ENCODE results near the gene C1QTNF12. TPM values are rescaled to one million over a fixed set of nuclear protein-coding genes. Genes with fewer than 3 reads are reported as not detected.

Gene C1QTNF12
- total and polyA plus RNA-seq, 2 experiments from 2014 or later, result 3.8 to 6.6 TPM

DNA sequence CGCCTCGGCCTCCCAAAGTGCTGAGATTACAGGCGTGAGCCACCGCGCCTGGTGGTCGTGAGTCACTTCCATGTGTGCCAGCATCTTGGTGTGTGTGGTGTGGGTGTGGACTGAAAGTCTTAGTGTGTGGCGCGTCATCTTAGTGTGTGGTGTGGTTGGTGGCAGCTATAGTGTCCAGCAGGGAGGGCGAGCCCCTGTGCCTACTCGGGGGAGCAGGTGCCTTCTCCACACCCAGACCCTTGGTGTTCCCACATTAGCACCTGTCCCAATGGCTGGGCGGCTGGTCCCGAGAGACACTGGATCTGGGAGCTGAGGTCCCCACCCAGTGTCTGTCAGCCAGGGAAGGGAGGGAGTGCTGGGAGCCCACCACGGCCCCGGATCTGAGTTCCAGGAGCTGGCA lies 36.5 kb upstream of the C1QTNF12 start:
- TF ChIP-seq CTCF (IDR thresholded peaks at IDR 0.05; ENCODE audit: poor library complexity) (no peak), EZH2 (IDR thresholded peaks at IDR 0.05; ENCODE audit: borderline replicate concordance) (no peak), EZH2phosphoT487 (IDR thresholded peaks at IDR 0.05; ENCODE audit: low read depth, severe bottlenecking, unreplicated experiment) (no peak)
- no peak overlapping the region for H3K4me3 ChIP-seq
- no peak overlapping the region for H3K4me2 ChIP-seq
- no peaks in the 10 kb centered on the region for H3K4me1 ChIP-seq (ENCODE audit: insufficient read depth)
- H2AFZ ChIP-seq, result no peak overlapping the region
- no peaks in the 10 kb centered on the region for H4K20me1 ChIP-seq (ENCODE audit: insufficient read depth, poor library complexity, severe bottlenecking)
- H3K36me3 ChIP-seq (replicated peaks; ENCODE audit: insufficient read depth, low read depth), result no peaks in the 10 kb centered on the region
- 92% methylated on average over 14 of the region's 14 CpGs for WGBS (ENCODE audit: low lambda C conversion rate, missing lambda C conversion rate)
- H3K79me2 ChIP-seq, result no peaks in the 10 kb centered on the region
- no peaks in the 10 kb centered on the region for H3K9me2 ChIP-seq (replicated peaks; ENCODE audit: insufficient read depth)
- H3K27me3 ChIP-seq, result no peaks in the 10 kb centered on the region
- no peak overlapping the region for H3K27ac ChIP-seq
- no peaks in the 10 kb centered on the region for H3K9me3 ChIP-seq (ENCODE audit: low read depth)
- DNase-seq (ENCODE audit: low spot score), result no peak

DNA sequence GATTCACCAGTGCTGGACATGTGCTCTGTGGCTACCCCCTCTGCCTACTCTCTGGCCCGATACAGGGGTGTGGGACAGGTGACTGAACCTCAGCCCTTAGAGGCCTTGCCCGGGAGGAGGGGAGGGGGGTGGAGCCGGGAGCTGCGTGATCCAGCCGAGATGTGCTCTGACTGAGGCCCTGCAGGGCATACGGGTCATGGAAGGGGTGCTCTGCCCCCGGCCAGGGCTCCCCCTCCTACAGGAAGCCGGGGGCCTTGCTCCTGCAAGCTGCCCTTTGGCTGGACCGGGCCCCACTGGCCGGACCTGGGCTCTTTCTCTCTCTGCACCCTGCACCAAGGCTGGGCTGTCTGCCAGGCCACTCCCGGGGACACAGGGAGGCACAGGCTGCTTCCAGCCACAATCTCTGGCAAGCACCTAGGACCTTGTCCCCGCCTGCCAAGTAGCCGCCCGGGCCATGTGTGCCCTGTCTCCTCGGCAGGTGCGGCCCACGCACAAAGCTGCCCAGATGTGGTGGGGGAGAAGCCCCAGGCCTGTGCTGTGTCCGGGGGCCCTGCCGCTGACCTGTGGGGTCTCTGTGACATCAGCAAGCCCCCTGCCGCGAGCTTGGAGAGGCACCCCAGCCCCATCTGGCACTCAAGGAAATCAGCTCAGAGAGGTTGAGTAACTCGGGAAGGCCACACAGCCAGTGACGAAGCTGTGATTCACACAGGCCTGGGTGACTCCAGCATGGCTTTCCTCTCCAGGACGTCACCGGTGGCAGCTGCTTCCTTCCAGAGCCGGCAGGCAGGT lies 35.2 kb upstream of the C1QTNF12 start:
- WGBS (ENCODE audit: low lambda C conversion rate, missing lambda C conversion rate), result 81% methylated on average over 23 of the region's 26 CpGs
- H3K27me3 ChIP-seq, result no peaks in the 10 kb centered on the region
- H2AFZ ChIP-seq, result no peak overlapping the region
- no peaks in the 10 kb centered on the region for H3K79me2 ChIP-seq
- H3K4me1 ChIP-seq (ENCODE audit: insufficient read depth), result no peaks in the 10 kb centered on the region
- no peaks in the 10 kb centered on the region for H3K36me3 ChIP-seq (replicated peaks; ENCODE audit: insufficient read depth, low read depth)
- H3K4me2 ChIP-seq, result no peak overlapping the region
- no peaks in the 10 kb centered on the region for H3K9me3 ChIP-seq (ENCODE audit: low read depth)
- DNase-seq (ENCODE audit: low spot score), result no peak
- no peak overlapping the region for H3K4me3 ChIP-seq
- H4K20me1 ChIP-seq (ENCODE audit: insufficient read depth, poor library complexity, severe bottlenecking), result no peaks in the 10 kb centered on the region
- TF ChIP-seq CTCF (IDR thresholded peaks at IDR 0.05; ENCODE audit: poor library complexity) (no peak), EZH2 (IDR thresholded peaks at IDR 0.05; ENCODE audit: borderline replicate concordance) (no peak), EZH2phosphoT487 (IDR thresholded peaks at IDR 0.05; ENCODE audit: low read depth, severe bottlenecking, unreplicated experiment) (no peak)
- no peak overlapping the region for H3K27ac ChIP-seq
- H3K9me2 ChIP-seq (replicated peaks; ENCODE audit: insufficient read depth), result no peaks in the 10 kb centered on the region

DNA sequence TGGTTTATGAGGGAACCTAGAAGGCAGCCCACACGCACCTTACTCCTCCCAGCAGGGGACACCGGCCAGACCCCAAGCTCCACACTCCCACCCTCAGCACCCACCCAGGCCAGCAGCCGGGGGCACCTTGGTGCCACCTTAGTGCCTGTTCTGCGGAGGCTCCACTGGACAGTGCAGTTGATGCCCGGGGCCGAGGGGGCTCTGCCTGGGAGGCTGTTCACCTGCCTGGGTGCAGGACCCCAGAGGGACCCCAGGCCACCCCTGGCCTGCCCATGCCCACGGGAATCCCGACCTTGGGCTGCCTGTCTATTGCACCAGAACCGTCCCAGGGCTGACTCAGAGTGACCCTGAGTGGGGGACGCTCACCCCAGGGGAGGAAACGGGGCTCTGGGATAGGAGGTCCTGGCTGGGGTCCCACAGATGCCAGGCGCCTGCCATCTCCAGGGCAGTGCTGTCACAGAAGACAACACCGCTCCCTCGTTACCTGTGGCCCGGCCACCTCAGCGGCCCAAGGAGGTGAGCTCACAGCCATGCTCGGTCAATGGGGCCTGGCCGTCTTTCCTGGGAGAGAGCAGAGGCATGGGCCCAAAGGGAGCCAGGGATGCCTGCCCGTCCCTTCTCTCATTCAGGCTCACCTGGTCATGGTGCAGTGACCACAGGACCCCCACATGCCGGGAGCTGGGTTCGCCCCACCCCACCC lies 34.4 kb upstream of the C1QTNF12 start:
- Histone ChIP-seq H3K27ac (no peak overlapping the region), H3K4me3 (no peak overlapping the region), H3K9me2 (replicated peaks; ENCODE audit: insufficient read depth) (no peaks in the 10 kb centered on the region), H2AFZ (no peak overlapping the region), H3K4me1 (ENCODE audit: insufficient read depth) (no peaks in the 10 kb centered on the region), H3K79me2 (no peaks in the 10 kb centered on the region), H3K27me3 (no peaks in the 10 kb centered on the region), H3K4me2 (no peak overlapping the region), H3K9me3 (ENCODE audit: low read depth) (no peaks in the 10 kb centered on the region), H3K36me3 (replicated peaks; ENCODE audit: insufficient read depth, low read depth) (no peaks in the 10 kb centered on the region), H4K20me1 (ENCODE audit: insufficient read depth, poor library complexity, severe bottlenecking) (no peaks in the 10 kb centered on the region)
- no peak for TF ChIP-seq EZH2phosphoT487 (IDR thresholded peaks at IDR 0.05; ENCODE audit: low read depth, severe bottlenecking, unreplicated experiment)
- TF ChIP-seq CTCF (IDR thresholded peaks at IDR 0.05; ENCODE audit: poor library complexity), result no peak
- no peak for TF ChIP-seq EZH2 (IDR thresholded peaks at IDR 0.05; ENCODE audit: borderline replicate concordance)
- no peak for DNase-seq (ENCODE audit: low spot score)
- 92% methylated on average over 19 of the region's 21 CpGs for WGBS (ENCODE audit: low lambda C conversion rate, missing lambda C conversion rate)
